ENCODE measurements around the gene PTBP1. TPM values are rescaled to one million over a fixed set of nuclear protein-coding genes. Genes with fewer than 3 reads are reported as not detected.

The PTBP1 gene
- total and polyA plus RNA-seq, 2 of the 13 experiments (the other 11 are each of a cell fraction or from before 2014, with no cell fraction given): 195 to 288 TPM

GRCh38 chr19:799076-799881 lies 2.0 kb downstream of the PTBP1 start (continued):
- TF ChIP-seq USF2 (IDR thresholded peaks at IDR 0.05; ENCODE audit: low read depth, low read length) (no peak), USF2 (CRISPR knock-in tag; IDR thresholded peaks at IDR 0.05; ENCODE audit: borderline replicate concordance) (no peak), SETDB1 (CRISPR knock-in tag; IDR thresholded peaks at IDR 0.05; ENCODE audit: borderline replicate concordance) (no peak), ZNF441 (CRISPR knock-in tag; IDR thresholded peaks at IDR 0.05; ENCODE audit: borderline replicate concordance) (0 out of 2 replicates have a peak, but pooled peaks have one; percentile 9), HNRNPUL1 (IDR thresholded peaks at IDR 0.05; ENCODE audit: low read depth, low read length) (no peak), ONECUT2 (CRISPR knock-in tag; IDR thresholded peaks at IDR 0.05) (no peak), HHEX (CRISPR knock-in tag; IDR thresholded peaks at IDR 0.05) (no peak), HMGXB3 (CRISPR knock-in tag; IDR thresholded peaks at IDR 0.05; ENCODE audit: borderline replicate concordance) (no peak), ZNF451 (CRISPR knock-in tag; IDR thresholded peaks at IDR 0.05) (no peak), ZBTB26 (CRISPR knock-in tag; IDR thresholded peaks at IDR 0.05; ENCODE audit: borderline replicate concordance) (no peak), FOXA1 (IDR thresholded peaks at IDR 0.05) (no peak), FOXA1 (CRISPR knock-in tag; IDR thresholded peaks at IDR 0.05) (no peak), NONO (IDR thresholded peaks at IDR 0.05) (no peak), NONO (CRISPR knock-in tag; conservative IDR thresholded peaks at IDR 0.05) (peak; percentile 69; the same call in 1 of the 2 replicates), SIN3A (IDR thresholded peaks at IDR 0.05; ENCODE audit: borderline replicate concordance, low read depth, low read length) (peak; percentile 21; the same call in 1 of the 2 replicates), PHB2 (IDR thresholded peaks at IDR 0.05; ENCODE audit: partially characterized antibody) (no peak)
- TF ChIP-seq, protein P1, sequence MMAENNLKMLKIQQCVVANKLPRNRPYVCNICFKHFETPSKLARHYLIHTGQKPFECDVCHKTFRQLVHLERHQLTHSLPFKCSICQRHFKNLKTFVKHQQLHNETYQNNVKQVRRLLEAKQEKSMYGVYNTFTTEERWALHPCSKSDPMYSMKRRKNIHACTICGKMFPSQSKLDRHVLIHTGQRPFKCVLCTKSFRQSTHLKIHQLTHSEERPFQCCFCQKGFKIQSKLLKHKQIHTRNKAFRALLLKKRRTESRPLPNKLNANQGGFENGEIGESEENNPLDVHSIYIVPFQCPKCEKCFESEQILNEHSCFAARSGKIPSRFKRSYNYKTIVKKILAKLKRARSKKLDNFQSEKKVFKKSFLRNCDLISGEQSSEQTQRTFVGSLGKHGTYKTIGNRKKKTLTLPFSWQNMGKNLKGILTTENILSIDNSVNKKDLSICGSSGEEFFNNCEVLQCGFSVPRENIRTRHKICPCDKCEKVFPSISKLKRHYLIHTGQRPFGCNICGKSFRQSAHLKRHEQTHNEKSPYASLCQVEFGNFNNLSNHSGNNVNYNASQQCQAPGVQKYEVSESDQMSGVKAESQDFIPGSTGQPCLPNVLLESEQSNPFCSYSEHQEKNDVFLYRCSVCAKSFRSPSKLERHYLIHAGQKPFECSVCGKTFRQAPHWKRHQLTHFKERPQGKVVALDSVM (CRISPR knock-in tag; IDR thresholded peaks at IDR 0.05): 0 out of 2 replicates have a peak, but pooled peaks have one; percentile 37
- TF ChIP-seq, protein P2, sequence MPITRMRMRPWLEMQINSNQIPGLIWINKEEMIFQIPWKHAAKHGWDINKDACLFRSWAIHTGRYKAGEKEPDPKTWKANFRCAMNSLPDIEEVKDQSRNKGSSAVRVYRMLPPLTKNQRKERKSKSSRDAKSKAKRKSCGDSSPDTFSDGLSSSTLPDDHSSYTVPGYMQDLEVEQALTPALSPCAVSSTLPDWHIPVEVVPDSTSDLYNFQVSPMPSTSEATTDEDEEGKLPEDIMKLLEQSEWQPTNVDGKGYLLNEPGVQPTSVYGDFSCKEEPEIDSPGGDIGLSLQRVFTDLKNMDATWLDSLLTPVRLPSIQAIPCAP (CRISPR knock-in tag; IDR thresholded peaks at IDR 0.05; ENCODE audit: low read depth): no peak
